HG02870 (cell line): ENCODE results near the gene PSMG1.
"Not testable (repeated sequence)": the region's sequence is repeated elsewhere in the genome, so short reads cannot be mapped to it uniquely, and the experiment has no call there.

Experiments used
- ATAC-seq: cut with Tn5 transposase; IDR thresholded peaks from one replicate; pipeline ENCODE4 v1.9.1; 2021; ENCODE audit warnings: mild to moderate bottlenecking, moderate library complexity; ENCODE audit not compliant: unreplicated experiment

Gene PSMG1, protein sequence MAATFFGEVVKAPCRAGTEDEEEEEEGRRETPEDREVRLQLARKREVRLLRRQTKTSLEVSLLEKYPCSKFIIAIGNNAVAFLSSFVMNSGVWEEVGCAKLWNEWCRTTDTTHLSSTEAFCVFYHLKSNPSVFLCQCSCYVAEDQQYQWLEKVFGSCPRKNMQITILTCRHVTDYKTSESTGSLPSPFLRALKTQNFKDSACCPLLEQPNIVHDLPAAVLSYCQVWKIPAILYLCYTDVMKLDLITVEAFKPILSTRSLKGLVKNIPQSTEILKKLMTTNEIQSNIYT

DNA sequence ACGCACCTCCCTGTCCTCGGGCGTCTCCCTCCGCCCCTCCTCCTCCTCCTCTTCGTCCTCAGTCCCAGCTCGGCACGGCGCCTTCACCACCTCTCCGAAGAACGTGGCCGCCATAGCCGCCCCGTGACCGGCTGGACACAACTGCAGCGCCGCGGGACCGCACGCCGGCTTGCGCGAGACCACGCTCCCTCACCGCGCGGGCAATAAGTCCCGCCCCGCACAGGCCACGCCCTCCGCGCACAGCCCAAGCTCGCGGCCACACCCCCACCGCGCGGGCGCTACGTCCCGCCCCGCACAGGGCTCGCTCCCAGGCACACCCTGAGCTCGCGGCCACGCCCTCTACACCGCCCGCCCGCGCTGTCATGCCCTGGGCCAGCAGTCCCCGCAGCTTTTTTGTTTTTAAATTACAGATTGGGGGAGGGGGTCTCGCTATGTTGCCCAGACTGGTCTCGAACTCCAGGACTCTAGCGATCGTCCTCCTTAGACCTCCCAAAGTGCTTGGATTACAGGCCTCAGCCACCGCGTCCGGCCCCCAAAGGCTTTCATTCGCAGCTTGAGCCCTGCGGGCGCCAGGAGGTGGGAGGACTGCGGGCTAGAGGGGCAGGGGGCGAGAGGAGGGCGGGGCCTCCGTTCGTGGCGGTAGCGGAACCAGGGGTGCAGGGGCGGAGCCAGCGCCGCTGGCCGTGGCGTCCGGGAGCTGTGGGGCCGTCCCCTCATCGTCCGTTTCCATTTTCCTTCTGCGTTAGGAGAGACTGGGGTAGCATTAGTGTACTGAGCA lies at the start of gene PSMG1:
TSS of gene PSMG1 (minus strand) at position 180 of the 778 bp plus-strand sequence. CDS start at position 114, 66 bp downstream.
- peak; percentile 78 for ATAC-seq

DNA sequence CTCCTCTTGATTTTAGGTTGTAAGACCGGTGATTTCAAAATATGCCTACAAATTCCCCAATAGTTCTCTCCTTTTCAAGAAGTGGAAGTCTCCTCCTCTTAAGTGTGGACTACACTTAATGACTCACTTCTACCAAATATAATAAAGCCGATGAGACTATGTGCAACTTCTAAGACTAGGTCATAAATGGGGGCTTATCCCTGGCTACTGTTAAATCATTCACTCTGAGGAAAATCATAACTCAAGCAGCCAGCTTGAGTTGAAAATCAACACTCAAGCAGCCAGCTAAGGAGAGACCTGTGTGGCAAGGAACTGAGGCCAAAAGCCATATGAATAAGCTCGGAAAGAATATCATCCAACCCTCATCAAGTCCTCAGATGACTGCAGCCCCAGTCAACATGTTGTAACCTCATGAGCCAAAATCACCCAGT lies 49.6 kb upstream of the PSMG1 start:
- no peak for ATAC-seq

DNA sequence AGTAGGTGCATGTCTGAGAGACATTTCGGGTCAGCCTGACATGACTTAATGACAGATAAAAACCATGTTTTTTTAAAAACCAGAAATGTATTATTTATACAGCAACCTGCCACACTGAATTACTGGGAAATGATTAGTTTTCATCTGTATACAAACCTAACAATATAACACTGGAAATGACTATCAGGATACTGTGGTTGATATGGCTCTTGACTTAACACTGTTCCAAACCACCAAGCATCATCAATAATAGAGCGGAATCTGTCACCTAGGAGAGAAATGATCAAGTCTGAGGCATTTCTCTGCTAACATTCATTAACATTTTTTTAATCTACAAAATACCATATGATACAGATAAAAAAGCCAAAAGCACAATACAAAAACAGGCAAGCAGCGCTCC lies 41.7 kb upstream of the PSMG1 start:
- ATAC-seq: no peak

DNA sequence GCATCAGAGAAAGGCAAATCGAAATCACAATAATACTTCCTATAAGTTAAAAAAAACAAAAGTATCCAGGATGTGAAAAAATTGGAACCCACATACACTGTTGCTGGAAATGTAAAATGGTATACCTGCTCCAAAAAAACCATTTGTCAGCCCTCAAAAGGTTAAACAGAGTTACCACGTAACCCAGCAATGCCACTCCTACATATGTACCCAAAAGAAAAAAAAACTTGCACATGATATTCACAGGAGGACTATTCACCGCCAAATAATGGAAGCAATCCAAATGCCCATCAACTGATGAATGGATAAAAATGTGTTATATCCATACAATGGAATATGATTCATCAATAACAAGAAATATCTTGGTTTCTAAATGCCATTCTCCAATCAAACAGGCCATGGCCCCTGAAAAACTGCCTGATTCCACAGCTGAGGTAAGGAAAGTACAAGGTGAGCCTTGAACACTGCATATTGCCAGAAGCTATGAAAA lies 38.8 kb upstream of the PSMG1 start:
- ATAC-seq: no peak

DNA sequence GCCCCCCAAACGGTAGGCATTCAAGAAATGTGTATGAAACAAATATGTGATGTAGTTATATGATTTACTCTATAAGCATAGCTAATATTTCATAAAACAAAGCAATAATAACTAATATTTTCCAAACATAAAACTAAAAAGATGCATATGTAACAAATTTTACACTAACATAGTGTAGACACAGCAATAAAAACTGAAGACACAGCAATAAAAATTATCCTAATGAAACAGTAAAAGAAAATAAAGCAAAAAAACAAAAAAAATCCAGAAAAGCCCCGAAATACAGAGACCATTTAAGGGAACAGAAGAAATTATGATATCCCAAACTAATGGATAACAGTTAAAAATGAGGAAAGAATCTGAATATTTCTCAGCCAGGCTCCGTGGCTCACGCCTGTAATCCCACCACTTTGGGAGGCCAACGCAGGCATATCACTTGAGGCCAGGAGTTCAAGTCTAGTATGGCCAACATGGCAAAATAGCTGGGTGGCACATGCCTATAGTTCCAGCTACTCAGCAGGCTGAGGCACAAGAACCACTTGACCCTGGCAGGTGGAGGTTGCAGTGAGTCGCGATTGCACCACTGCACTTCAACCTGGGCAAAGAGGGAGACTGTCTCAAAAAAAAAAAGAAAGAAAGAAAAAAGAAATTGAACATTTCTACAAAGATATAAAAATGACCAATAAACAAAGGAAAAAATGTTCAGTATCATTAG lies 38.2 kb upstream of the PSMG1 start:
- ATAC-seq: no peak

DNA sequence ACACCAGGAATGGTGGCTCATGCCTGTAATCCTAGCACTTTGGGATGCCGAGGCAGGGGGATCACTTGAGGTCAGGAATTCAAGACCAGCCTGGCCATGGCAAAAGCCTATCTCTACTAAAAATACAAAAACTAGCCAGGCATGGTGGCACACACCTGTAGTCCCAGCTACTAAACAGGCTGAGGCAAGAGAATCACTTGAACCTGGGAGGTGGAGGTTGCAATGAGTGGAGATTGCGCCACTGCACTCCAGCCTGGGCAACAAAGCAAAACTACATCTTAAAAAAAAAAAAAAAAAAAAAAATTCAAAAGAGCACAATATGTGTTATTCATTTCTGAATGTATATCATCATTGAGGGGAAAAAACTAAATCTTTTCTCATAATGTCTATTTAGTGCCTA lies 37.6 kb upstream of the PSMG1 start:
- ATAC-seq: not testable (repeated sequence)

DNA sequence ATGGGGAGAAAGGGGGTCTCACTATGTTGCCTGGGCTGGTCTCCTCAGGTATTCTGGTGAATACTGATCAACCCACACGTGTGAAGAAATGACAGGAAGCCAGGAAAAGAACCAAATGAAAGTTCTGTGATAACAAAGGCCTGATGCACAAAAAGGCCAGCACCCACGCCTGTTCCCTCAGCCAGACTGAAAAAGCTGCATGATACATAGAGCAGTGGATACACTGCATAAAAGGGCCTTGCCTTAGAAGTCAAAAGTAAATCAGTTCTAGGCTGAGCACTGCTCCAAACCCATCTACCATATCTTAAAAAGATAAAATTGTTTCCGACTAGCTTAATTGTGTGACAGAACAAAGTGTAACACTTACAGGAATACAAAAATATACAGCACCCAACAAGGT lies 36.9 kb upstream of the PSMG1 start:
- ATAC-seq: no peak

DNA sequence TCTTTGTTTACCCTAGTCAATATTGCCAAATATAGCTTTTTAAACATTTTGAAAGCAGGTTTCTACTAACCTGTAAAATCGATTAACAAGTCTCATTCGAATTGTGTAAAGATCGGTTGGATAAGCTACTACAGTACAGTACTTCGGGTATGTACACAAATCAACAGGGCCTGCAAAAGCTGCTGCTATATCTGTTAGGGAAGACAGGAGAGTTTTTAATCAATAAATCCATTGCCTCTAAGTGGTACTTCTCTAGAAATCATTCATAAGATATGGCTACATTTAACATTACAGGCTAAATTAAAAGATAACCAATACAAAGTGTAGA lies 34.8 kb upstream of the PSMG1 start:
- no peak for ATAC-seq

DNA sequence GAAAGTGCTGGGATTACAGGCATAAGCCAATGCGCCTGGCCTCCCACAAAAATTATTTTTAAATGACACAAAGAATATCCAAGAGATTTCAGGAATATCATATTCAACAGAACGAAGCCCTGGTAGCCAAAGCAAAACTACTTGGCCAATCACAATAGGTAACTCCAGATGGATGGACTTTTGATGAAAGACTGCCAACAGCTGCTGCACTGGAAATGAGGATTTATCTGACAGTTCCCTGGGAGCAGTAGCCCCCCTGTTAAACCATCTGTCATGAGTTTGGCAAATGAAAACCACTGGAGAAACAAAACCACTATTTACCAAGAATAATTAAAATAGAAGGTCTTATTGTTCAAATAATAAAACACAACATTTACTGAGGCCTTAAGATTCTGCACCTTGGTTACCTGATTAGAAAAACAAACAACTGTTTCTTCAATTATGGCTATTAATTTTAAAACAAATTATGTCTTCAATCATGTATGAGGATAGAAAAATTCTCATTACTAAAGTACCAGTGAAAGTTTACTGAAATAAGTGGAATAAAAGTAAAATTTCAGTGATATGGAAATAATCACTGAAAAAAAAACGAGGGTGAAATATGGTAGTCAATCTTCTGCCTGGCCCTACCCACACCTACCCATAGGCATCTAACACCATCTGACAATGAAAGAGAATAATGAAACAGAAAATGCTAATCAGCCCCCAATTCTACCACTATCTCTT lies 34.3 kb upstream of the PSMG1 start:
- no peak for ATAC-seq

DNA sequence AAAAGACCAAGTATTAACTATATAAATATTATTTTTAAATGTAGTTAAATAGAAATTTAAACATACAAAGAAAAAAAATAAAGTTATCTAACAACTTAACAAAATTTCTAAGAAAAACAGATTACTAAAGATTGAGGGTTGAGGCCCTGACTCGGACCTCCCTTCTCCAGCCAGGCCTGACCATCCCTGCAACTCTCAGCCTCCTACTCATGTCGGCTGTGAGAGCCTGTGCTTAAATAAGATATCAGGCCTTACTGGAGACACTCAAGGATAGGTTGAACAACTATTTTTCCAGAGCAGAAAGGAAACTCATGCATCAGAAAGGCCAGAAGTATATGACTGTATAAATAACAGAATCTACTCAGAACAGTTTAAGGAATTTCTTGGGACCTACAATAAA lies 33.0 kb upstream of the PSMG1 start:
- no peak for ATAC-seq

DNA sequence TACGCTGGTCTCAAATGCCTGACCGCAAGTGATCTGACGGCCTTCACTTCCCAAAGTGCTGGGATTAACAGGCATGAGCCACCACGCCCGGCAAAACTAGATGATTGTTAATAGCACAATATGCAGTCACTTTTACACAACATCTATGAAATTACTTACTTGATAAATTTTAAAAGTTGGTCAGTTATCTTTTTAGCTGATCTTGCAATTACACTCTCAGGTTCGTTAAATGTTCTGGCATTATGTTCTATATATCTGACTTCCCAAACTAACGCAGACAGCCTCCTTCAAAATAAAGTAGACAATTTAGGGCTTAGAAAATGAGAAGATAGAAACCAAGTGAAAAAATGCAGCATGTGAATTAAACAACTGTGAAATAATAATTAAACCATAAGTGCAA lies 31.8 kb upstream of the PSMG1 start:
- ATAC-seq: no peak

DNA sequence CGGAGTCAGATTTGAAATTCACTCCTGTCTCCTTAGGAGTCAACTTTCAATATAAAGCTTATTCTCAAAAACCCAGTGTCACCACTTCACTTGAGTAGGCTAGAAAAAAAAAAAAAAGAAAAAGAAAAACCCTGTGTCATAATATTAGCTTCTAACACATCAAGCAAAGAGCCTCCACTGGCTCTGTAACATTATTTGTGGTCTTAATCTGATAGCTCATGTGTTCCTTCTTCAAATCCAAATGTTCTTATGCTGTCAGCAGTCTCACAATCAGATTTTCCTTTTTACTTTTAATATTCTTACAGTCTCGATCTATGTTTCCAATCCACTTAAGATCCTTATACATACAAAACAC lies 26.1 kb upstream of the PSMG1 start:
- no peak for ATAC-seq

DNA sequence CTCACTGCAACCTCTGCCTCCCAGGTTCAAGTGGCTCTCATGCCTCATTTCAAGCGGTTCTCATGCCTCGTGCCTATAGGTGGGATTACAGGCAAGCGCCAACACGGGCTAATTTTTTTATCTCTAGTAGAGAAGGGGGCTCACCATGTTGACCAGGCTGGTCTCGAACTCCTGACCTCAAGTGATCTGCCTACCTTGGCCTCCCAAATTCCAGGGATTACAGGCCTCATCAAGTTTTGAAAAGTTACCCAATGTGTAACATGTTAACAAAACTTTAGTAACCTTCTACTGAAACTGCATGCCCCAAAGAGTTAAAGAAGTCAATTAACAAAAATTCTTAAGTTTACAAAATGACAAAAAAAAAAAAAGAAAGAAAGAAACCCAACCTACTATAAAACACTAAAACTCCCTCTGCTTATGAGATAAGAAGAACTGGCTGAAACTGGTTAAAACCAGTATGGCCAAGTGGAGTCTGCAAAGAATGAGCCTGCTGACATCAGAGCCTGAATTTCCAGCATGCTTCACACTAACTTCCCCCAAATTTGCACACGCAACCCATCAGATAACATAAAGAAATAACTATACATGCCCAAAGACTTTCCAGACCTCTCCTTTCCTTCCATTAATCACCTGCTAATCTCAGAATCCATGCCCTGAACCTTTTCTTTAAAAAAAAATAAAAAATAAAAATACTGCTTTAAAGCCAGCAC lies 25.5 kb upstream of the PSMG1 start:
- ATAC-seq: no peak

DNA sequence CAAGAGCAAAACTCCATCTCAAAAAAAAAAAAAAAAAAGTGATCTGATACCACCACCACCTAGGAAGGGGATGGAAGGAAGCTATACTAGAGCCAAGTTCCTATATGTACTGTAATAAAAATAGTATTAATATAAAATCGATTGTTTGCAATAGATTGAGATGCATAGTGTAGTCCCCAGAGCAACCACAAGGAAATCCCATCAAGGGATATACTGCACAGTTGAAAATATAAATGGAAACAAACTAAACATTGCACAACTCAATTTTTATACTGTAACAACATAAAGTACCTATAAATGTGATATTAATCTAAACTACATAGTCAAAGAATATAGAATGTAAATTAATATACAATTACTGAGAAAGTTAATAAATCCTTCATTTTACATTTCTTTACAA lies 20.9 kb upstream of the PSMG1 start:
- no peak for ATAC-seq

DNA sequence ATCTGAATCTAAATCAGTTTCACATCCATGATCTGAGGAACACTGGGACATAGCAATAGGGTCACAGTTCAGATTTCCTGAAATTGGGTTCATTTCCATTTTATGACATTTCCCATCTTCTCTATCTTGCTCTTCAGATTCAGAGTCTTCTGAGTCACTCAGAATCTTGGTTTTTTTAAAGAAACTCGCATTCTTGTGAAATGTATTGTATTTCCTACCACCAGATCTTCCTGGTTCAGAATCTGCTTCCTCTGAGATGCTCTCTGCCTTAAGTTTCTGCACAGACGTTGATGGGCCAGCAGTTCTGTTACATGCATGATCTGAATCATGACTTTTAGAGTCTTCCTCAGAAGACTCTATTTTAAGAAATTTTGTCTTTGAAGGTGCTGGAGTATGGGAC lies 15.5 kb upstream of the PSMG1 start:
- no peak for ATAC-seq

DNA sequence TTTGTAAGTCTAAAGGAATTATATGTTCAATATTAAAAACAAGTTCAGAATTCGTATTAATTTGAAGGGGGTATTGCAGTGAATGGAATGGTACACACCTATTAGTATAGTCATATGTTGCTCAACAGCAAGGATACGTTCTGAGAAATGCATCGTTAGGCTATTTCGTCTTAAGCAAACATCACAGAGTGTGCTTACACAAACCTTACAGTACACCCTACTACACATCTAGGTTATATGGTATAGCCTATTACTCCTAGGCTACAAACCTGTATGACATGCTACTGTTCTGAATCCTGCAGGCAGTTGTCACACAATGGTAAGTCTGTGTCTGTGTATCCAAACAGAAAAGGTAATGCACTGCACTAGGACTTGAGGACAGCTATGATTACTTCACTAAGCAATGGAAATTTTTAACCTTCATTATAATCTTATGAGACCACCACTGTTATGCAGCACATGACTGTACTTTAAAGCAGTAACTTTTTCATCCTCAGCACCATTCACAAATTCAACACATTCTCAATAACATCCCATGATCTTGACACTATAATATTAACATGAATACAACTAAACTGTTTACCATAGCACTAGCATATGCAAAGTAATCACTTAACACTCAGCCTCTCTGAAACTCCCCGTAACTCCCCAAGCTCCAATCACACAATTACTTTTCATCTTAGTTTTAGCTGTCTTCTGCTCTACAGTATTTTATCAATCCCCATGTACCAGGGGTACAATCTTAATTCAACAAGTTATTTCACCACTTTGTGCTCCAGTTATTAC lies 14.4 kb upstream of the PSMG1 start:
- ATAC-seq: no peak

DNA sequence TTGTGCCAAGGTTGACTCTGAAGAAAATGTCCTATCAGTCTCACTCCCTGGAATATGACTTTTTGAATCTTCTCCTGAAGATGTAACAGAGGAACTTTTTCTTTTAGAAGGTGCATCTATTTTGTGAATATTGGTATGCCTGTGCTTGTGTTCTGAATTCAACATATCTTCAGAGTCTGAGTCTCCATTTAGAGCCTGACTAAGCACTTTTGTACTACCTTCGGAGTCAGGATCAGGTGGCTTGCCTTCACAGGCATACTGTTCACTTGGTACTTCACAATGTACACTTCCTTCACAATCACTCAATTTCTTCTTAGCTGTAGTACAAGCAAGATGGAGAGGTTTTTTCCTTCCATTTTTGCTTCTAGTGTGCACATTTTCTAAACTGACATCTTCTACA lies 13.6 kb upstream of the PSMG1 start:
- no peak for ATAC-seq

DNA sequence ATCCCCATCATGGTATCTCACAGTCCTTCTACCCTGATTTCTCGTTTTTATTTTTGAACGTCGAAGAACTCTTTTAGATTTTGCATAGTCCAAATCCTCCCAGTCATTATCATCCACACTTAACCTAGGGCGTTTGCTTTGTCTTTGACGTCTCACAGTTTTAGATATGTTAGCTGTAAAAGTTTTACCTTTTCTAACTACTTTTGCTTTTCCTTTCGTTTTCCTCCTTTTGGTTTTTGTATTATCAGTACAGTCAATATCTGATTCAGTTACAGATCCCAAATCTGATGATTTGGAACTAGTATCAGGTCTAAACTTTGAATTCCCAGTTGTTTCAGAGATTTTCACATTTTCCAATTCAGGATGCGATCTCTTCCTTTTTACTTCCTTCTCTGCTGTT lies 13.1 kb upstream of the PSMG1 start:
- no peak for ATAC-seq

DNA sequence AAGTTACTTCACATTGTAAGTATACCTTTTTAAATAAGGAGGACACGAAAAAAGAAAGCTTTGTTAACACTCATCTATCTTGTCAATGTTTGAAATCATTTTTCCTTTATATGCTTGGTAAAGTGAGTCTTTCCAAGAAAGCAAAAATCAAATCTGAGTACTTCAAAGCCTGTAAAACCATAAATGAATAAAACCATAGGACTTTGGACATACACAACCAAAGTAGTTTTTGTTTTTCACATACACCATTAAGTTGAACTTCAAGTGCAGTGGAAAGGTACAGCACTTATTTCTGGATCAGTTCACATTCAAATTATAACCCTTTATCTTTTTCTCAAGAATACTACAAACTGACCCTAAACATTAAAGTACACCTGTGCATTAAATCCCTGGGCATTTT lies 10.1 kb upstream of the PSMG1 start:
- ATAC-seq: no peak
